GM12873 (cell line): ENCODE results near the gene FRAT1.

Source experiments
- TF ChIP-seq, protein P1 (sequence below): IDR thresholded peaks from 2 replicates; pipeline ENCODE4 v1.5.1; 2012; ENCODE audit warnings: low read depth, mild to moderate bottlenecking, moderate library complexity, low read length, control low read depth; ENCODE audit not compliant: insufficient read depth; ENCODE audit errors: missing control alignments

Gene FRAT1

DNA sequence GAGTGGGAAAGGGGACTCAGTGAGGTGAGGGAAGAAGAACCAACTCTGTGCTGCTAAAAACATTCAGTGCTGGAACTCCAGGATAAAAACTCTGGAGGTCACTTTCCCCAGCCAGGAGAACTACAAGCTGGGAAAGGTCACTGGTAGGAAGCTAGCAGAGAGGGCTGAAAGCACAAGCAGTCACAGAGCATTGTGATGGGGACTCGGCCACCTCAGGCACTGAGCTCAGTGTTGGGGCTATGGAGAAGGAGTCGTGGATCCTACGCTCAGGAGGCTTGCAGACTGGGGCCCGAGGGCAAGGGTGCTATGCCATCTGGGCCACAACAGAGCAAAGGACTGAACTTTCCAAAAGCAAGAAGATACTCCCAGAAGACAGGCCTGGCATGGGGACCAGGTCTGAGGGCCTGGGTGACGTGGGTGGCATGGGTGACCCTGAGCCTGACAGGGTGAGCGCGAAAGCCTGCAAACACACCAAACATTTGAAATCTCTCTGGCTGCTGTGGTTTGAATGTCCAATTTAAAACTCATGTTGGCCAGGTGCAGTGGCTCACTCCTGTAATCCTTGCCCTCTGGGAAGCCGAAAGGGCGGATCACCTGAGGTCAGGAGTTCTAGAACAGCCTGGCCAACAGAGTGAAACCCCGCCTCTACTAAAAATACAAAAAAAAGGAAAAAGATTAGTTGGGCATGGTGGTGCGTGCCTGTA is 16.8 kb upstream of the FRAT1 start:
- TF ChIP-seq, protein P1, sequence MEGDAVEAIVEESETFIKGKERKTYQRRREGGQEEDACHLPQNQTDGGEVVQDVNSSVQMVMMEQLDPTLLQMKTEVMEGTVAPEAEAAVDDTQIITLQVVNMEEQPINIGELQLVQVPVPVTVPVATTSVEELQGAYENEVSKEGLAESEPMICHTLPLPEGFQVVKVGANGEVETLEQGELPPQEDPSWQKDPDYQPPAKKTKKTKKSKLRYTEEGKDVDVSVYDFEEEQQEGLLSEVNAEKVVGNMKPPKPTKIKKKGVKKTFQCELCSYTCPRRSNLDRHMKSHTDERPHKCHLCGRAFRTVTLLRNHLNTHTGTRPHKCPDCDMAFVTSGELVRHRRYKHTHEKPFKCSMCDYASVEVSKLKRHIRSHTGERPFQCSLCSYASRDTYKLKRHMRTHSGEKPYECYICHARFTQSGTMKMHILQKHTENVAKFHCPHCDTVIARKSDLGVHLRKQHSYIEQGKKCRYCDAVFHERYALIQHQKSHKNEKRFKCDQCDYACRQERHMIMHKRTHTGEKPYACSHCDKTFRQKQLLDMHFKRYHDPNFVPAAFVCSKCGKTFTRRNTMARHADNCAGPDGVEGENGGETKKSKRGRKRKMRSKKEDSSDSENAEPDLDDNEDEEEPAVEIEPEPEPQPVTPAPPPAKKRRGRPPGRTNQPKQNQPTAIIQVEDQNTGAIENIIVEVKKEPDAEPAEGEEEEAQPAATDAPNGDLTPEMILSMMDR, result no peak

DNA sequence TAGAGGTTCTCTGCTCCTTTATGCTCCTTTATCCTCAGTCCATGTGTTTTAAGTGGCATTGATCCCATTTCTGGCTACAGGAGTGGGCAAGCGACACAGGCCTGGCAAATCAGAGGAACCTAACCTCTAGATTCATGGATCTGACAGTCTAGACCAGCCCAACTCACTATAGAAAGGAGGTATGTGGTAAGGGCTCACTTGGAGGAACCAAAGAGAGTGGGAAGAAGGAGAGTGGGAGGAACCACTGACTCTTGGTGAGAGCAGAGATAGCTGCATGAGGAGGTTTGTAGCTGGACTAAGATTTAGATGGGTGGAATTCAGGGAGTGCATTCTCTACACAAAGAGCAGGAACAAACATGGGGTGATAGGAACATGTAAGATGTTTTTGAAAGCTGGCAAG is 11.6 kb upstream of the FRAT1 start:
- TF ChIP-seq, protein P1, result no peak

DNA sequence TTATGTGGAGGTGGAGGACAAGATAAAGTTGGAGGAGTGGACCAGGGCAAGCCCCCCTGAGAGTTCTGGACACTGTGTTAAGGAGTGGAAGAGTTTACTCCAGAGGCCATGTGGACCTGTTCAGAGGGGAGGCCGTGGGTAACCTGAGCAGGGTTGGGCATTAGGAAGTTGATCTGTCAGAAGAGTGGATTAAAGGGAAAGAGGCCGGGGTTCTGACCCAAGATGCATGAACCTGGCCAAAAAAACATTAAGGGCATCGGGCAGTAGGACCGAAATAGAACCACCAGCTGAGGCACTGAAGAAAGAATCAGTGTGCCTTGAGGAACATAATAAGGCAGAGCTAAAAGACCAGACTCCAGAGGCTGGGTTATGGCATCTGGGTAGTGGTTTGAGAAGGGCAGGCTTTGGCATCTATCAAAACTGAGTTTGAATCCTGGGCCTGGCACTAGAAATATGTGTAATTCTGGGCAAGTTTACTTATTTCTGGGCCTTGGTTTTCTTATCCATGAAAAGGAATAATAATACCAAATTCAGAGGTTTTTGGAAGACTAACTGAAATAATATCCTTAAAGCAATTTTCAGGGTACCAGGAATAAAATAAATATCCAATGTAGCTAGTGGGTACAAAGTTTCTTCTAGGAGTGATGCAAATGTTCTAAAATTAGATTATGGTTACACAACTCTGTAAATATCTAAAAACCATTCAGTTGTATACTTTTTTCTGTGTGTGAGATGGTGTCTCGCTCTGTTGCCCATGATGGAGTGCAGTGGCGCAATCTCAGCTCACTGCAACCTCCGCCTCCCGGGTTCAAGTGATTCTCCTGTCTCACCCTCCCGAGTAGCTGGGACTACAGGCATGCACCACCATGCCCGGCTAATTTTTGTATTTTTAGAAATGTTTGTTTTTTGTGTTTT is 10.9 kb upstream of the FRAT1 start:
- TF ChIP-seq, protein P1, result no peak

DNA sequence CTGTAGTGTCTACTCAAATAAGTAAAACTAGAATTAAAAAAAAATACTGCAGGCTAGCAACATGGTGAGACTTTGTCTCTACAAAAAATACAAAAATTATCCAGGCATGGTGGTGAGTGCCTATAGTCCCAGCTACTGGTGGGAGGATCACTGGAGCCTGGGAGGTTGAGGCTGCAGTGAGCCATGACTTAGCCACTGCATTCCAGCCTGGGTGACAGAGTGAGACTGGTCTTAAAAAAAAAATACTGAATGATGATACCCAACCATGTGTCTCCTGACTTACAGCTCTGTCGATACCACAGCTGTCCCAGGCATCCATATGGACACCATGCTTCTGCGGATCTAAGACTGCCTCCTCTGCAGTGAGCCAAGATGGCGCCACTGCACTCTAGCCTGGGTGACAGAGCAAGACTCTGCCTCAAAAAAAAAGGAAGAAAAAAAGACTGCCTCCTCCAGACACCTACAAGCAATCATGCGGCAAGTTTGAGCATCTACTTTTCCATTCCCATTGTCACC is 7.9 kb upstream of the FRAT1 start:
- TF ChIP-seq, protein P1, result no peak

DNA sequence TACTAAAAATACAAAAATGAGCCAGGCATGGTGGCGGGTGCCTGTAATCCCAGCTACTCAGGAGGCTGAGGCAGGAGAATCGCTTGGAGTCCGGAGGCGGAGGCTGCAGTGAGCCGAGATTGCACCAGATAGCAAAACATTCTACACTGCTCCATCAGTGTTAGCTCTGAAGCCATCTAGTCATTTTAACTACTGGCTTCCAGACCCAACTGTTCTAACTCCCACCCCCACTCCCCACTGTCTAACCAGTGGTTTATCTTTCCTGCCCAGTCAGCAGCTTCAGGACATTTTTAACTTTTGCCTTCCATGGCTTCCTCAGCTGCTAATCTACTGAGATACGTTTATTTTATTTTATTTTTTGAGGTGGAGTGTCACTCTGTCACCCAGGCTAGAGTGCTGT is 6.2 kb upstream of the FRAT1 start:
- TF ChIP-seq, protein P1, result no peak

DNA sequence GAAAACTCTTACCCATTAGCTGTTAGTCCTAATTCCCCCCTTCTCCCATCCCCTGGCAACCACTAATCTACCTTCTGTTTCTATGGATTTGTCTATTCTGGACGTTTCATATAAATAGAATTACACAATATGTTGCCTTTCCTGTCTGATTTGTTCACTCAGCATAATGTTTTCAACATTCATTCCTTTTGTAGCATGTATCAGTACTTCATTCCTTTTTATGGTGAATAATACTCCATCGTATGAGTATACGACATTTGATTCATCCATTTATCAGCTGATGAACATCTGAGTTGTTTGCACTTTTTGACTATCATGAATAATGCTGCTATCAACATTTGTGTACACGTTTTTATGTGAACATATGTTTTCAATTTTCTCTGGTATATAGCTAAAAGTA is 4.4 kb upstream of the FRAT1 start:
- TF ChIP-seq, protein P1, result no peak
